Measurements from ENCODE around the gene KRTAP21-2. TPM values are rescaled to one million over a fixed set of nuclear protein-coding genes. Genes with fewer than 3 reads are reported as not detected.

The KRTAP21-2 gene
- total and polyA plus RNA-seq, 2 experiments from 2014 or later: not detected

DNA sequence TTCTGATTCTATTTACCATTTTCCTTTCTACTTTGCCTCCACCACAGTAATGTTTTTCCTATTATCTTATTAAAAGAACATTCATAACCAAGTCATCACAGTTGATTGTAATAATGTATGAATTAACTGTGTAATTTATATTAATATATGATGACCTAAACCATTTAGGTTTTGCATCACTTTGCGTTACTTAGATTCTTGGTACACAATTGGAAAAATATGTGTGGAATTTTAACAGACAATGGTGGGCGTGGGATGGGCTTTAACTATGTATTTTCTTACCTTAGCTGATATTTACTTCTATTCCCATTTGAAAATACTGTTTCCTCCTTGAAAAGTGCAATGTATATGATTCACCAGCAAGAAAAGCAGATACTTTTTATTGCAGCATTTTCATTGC lies 32.1 kb downstream of the KRTAP21-2 start:
- H3K36me3 ChIP-seq (ENCODE audit: insufficient read depth): no peaks in the 10 kb centered on the region
- no peaks in the 10 kb centered on the region for H3K79me2 ChIP-seq (replicated peaks; ENCODE audit: insufficient read depth)
- Mint-ChIP-seq H3K27ac (no peak overlapping the region), H3K27me3 (ENCODE audit: insufficient read depth, low read depth, poor library complexity) (peaks cover 2% of the 10 kb centered on the region), H3K4me1 (no peaks in the 10 kb centered on the region), H3K4me3 (no peak overlapping the region), H3K36me3 (ENCODE audit: low read depth) (no peaks in the 10 kb centered on the region), H3K9me3 (no peaks in the 10 kb centered on the region)
- H4K20me1 ChIP-seq (replicated peaks; ENCODE audit: insufficient read depth): no peaks in the 10 kb centered on the region
- no peak overlapping the region for H2AFZ ChIP-seq
- no peaks in the 10 kb centered on the region for H3K27me3 ChIP-seq (ENCODE audit: insufficient read depth)
- no peak overlapping the region for H3K4me3 ChIP-seq
- no peak overlapping the region for H3K27ac ChIP-seq (ENCODE audit: low read depth)
- no peak for DNase-seq (ENCODE audit: low spot score)
- peaks cover 3% of the 10 kb centered on the region for H3K4me1 ChIP-seq (ENCODE audit: insufficient read depth)
- H3K4me2 ChIP-seq: no peak overlapping the region
- H3K9me2 ChIP-seq (ENCODE audit: insufficient read depth): no peaks in the 10 kb centered on the region
- TF ChIP-seq EZH2 (IDR thresholded peaks at IDR 0.05; ENCODE audit: low read depth, unreplicated experiment) (no peak), ZNF114 (CRISPR knock-in tag; IDR thresholded peaks at IDR 0.05) (no peak), EZH2phosphoT487 (IDR thresholded peaks at IDR 0.05; ENCODE audit: unreplicated experiment) (no peak), NANOG (IDR thresholded peaks at IDR 0.05; ENCODE audit: borderline replicate concordance) (no peak), POLR2AphosphoS5 (IDR thresholded peaks at IDR 0.05; ENCODE audit: low read depth) (no peak), ZNF331 (CRISPR knock-in tag; IDR thresholded peaks at IDR 0.05; ENCODE audit: low read depth) (no peak), JUNB (IDR thresholded peaks at IDR 0.05; ENCODE audit: unreplicated experiment) (no peak), STAT1 (IDR thresholded peaks at IDR 0.05; ENCODE audit: unreplicated experiment) (no peak), CREB1 (CRISPR knock-in tag; IDR thresholded peaks at IDR 0.05; ENCODE audit: low read depth) (no peak)
- TF ChIP-seq, protein P1, sequence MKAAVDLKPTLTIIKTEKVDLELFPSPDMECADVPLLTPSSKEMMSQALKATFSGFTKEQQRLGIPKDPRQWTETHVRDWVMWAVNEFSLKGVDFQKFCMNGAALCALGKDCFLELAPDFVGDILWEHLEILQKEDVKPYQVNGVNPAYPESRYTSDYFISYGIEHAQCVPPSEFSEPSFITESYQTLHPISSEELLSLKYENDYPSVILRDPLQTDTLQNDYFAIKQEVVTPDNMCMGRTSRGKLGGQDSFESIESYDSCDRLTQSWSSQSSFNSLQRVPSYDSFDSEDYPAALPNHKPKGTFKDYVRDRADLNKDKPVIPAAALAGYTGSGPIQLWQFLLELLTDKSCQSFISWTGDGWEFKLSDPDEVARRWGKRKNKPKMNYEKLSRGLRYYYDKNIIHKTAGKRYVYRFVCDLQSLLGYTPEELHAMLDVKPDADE (IDR thresholded peaks at IDR 0.05): no peak
- TF ChIP-seq, protein P2, sequence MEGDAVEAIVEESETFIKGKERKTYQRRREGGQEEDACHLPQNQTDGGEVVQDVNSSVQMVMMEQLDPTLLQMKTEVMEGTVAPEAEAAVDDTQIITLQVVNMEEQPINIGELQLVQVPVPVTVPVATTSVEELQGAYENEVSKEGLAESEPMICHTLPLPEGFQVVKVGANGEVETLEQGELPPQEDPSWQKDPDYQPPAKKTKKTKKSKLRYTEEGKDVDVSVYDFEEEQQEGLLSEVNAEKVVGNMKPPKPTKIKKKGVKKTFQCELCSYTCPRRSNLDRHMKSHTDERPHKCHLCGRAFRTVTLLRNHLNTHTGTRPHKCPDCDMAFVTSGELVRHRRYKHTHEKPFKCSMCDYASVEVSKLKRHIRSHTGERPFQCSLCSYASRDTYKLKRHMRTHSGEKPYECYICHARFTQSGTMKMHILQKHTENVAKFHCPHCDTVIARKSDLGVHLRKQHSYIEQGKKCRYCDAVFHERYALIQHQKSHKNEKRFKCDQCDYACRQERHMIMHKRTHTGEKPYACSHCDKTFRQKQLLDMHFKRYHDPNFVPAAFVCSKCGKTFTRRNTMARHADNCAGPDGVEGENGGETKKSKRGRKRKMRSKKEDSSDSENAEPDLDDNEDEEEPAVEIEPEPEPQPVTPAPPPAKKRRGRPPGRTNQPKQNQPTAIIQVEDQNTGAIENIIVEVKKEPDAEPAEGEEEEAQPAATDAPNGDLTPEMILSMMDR (conservative IDR thresholded peaks at IDR 0.05; ENCODE audit: low read depth in 2 of 2): no peak
- TF ChIP-seq, protein P3, sequence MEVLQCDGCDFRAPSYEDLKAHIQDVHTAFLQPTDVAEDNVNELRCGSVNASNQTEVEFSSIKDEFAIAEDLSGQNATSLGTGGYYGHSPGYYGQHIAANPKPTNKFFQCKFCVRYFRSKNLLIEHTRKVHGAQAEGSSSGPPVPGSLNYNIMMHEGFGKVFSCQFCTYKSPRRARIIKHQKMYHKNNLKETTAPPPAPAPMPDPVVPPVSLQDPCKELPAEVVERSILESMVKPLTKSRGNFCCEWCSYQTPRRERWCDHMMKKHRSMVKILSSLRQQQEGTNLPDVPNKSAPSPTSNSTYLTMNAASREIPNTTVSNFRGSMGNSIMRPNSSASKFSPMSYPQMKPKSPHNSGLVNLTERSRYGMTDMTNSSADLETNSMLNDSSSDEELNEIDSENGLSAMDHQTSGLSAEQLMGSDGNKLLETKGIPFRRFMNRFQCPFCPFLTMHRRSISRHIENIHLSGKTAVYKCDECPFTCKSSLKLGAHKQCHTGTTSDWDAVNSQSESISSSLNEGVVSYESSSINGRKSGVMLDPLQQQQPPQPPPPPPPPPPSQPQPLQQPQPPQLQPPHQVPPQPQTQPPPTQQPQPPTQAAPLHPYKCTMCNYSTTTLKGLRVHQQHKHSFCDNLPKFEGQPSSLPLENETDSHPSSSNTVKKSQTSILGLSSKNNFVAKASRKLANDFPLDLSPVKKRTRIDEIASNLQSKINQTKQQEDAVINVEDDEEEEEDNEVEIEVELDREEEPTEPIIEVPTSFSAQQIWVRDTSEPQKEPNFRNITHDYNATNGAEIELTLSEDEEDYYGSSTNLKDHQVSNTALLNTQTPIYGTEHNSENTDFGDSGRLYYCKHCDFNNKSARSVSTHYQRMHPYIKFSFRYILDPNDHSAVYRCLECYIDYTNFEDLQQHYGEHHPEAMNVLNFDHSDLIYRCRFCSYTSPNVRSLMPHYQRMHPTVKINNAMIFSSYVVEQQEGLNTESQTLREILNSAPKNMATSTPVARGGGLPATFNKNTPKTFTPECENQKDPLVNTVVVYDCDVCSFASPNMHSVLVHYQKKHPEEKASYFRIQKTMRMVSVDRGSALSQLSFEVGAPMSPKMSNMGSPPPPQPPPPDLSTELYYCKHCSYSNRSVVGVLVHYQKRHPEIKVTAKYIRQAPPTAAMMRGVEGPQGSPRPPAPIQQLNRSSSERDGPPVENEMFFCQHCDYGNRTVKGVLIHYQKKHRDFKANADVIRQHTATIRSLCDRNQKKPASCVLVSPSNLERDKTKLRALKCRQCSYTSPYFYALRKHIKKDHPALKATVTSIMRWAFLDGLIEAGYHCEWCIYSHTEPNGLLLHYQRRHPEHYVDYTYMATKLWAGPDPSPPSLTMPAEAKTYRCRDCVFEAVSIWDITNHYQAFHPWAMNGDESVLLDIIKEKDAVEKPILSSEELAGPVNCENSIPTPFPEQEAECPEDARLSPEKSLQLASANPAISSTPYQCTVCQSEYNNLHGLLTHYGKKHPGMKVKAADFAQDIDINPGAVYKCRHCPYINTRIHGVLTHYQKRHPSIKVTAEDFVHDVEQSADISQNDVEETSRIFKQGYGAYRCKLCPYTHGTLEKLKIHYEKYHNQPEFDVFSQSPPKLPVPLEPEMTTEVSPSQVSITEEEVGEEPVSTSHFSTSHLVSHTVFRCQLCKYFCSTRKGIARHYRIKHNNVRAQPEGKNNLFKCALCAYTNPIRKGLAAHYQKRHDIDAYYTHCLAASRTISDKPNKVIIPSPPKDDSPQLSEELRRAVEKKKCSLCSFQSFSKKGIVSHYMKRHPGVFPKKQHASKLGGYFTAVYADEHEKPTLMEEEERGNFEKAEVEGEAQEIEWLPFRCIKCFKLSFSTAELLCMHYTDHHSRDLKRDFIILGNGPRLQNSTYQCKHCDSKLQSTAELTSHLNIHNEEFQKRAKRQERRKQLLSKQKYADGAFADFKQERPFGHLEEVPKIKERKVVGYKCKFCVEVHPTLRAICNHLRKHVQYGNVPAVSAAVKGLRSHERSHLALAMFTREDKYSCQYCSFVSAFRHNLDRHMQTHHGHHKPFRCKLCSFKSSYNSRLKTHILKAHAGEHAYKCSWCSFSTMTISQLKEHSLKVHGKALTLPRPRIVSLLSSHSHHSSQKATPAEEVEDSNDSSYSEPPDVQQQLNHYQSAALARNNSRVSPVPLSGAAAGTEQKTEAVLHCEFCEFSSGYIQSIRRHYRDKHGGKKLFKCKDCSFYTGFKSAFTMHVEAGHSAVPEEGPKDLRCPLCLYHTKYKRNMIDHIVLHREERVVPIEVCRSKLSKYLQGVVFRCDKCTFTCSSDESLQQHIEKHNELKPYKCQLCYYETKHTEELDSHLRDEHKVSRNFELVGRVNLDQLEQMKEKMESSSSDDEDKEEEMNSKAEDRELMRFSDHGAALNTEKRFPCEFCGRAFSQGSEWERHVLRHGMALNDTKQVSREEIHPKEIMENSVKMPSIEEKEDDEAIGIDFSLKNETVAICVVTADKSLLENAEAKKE (CRISPR knock-in tag; IDR thresholded peaks at IDR 0.05): no peak
- TF ChIP-seq, protein P4, sequence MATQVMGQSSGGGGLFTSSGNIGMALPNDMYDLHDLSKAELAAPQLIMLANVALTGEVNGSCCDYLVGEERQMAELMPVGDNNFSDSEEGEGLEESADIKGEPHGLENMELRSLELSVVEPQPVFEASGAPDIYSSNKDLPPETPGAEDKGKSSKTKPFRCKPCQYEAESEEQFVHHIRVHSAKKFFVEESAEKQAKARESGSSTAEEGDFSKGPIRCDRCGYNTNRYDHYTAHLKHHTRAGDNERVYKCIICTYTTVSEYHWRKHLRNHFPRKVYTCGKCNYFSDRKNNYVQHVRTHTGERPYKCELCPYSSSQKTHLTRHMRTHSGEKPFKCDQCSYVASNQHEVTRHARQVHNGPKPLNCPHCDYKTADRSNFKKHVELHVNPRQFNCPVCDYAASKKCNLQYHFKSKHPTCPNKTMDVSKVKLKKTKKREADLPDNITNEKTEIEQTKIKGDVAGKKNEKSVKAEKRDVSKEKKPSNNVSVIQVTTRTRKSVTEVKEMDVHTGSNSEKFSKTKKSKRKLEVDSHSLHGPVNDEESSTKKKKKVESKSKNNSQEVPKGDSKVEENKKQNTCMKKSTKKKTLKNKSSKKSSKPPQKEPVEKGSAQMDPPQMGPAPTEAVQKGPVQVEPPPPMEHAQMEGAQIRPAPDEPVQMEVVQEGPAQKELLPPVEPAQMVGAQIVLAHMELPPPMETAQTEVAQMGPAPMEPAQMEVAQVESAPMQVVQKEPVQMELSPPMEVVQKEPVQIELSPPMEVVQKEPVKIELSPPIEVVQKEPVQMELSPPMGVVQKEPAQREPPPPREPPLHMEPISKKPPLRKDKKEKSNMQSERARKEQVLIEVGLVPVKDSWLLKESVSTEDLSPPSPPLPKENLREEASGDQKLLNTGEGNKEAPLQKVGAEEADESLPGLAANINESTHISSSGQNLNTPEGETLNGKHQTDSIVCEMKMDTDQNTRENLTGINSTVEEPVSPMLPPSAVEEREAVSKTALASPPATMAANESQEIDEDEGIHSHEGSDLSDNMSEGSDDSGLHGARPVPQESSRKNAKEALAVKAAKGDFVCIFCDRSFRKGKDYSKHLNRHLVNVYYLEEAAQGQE (IDR thresholded peaks at IDR 0.05; ENCODE audit: unreplicated experiment): no peak
- no peak for ATAC-seq
- no peaks in the 10 kb centered on the region for H3F3A ChIP-seq (replicated peaks; ENCODE audit: low read depth)

Measured in GM23338 (cell line).